Stimulated activated CD8-positive, alpha-beta memory T cell treated with anti-CD3 and anti-CD28 coated beads, Interleukin-12 subunit alpha, Interleukin-12 subunit beta, amount 100 ng/mL, for 24 hours (primary cell): ENCODE data around the gene LRPAP1.
"Not testable (repeated sequence)": the region's sequence is repeated elsewhere in the genome, so short reads cannot be mapped to it uniquely, and the experiment has no call there.

Experiments used
- DNase-seq: peaks from one replicate; pipeline ENCODE4 v3.0.0-alpha.2; 2020; ENCODE audit errors: extremely low read depth

Gene LRPAP1

DNA sequence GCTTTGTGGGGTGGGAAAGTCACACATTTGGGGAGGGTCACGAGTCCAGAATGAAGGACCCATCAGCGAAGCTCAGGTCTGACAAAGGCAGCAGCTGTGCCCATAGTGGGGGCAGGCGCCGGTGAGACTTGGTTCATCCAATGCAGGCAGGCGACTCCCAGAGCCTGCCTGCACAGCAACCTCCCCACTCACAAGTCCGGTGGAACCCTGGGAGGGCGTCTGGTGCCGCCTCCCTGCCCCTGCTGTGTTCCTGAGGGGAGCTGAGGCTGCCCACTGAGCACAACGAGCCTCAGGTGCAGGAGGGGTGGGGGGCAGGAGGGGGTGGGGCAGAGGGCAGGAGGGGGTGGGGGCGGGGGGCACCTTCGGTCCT, 13.7 kb downstream of the LRPAP1 start:
- DNase-seq, result no peak

DNA sequence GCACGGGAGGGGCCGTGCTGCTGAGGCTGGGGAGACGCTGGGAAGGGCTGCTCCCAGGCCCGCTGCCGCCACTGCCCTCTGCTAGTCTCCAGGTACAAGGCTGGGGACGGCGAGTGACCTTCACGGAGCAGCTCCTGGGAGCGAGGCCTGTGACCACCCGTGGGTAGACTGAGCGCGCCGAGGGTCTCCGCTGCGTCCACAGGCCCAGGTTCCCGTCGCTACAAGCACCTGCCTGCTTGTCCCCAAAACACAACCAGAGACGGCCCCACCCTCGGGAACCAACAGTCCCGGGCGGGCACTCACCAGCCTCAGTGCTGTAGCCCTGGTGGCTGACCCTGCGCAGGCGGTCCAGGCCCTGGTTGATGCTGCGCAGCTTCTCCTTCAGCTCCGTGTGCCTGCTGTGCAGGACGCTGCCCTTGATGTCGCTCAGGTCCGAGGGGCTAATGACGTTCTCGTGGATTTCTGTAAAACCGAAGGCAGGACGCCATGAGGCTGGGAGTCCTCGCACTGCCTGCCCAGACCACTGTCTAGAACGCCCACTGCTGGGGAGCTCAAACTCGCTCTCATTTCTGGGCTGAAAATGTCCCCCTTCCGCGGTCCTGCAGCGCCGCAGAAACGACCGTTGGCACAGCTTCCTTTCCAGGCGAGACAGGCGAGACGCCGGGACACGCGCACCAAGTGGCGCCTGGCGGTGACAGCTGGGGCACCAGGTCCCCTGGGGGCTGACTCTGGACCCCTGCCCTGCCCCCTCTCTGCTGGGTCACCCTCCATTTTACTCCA, 14.3 kb downstream of the LRPAP1 start:
- no peak for DNase-seq

DNA sequence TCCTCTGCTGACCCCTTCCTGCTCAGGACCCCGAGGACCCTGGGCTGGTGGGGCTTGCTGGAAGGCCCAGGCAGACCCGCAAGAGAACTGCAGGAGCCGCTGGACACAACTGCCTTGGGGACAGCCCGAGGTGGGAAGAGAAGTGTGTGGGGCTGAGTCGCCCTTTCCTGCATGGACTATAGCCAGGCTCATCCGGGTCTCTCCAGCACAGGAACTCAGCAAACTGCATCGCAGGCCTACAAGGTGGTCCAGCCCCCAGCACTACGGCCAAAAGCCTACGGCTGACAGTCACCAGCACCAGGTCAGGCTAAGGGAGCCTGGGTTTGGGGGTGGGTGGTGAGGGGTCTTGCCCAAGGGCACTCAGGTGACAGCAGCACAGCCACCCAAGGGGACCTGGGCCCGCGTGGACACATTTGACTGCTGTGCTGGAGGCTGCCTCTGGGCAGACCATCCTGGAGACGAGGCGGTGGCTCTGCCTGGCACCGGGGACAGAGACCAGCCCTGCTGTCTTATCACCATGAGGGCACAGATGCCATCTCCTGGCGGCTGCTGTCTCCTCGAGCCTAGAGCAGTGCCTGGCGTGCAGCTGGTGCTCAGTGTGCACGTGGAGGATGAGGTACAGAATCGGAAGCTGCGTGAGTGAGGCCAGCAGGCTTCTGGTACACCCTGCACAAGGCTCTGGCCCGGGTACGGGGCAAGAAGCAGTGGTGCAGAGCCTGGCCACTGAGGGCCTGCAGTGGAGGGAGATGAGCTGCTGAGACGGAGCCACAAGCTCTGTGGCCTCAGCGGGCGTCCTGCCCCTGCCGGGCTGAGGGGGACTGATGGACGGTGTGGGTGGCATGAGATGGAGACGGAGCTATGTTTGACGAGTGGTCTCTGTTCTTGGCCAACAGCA, 15.1 kb downstream of the LRPAP1 start:
- DNase-seq, result no peak

DNA sequence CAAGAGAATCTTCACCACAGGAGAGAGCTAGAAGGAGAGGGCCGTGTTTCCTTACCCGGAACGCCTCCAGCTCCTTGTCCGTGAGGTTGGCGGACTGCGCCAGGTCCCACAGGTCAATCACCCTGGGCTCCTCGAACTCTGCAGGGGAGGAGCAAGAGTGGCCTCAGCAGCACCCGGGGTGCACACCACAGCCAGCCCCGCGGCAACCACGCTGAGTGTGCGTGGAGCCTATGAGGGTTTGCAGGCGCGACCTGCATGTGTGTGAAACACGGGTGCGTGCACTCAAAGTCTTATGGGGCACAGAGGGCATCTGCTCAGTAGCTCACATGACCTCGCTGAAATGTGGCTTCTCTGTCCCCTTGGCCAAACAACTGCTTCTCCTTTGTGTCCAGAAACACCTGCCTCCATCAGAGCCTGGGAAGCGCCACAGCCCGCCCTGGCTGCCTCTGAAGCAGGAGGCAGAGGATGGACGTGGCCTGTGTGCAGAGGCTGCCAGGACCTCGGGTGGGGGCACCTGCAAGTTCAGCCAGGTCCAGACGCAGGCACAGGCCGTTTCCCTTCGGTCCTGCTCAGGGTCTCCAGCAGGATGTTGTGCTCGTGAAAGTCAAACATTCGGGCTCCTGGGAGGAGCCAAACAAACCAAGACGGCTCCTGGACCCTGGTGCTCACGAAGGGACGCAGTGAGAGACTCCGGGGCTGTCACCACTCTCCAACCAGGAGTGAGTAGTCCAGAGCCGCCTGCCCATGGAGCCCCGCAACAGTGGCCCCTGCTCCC, 16.0 kb downstream of the LRPAP1 start:
- DNase-seq, result no peak

DNA sequence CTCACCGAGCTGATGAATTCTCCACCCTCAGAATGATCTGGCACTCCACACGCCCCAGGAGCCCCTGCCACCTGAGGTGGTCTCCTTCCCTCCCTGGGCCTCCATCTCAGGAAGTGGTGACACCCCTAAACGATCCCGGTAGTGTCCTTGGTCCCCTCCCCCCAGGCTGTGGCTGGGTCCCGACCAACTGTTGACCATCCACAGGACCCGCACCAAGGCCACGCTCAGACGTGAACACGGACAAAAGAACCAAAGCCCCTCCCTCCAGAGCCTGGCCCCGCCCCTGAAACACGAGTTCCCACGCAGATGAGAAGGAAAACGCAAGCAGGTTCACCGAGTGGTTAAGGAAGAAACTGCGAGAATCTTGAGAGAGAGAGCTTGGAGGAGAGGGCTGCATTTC, 16.6 kb downstream of the LRPAP1 start:
- no peak for DNase-seq

DNA sequence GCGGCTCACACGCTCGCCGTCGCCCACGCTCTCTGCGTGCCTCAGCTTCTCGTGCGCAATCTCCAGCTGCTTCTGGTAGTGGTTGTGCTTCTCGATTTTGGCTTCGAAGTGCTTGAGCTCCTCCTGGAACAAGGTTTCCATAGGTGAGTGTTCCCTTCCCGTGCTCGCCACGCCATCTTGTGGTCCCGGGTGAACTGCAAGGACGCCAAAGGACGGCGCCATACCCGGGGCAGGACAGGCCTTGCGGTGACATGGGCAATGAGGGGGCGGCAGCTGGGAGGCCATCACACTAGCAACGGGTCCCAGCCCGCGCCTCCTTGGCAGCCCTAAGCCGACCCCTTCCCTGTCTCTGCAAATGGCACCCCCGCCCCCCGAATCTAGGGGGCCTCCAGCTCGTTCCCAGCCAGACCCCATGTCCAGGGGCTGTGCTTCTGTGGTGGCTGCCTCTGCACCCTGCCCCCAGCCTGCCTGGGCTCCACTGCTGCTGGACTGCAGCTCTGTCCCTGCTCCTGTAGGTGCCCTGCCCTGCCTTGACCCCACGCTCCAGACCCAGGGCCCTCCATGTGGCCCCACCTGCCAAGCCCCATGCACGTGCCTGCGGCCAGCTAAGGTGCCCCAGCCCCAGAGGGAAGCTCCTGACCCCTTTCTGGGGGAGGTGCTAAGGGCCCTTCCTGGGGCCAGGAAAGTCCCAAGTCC, 17.3 kb downstream of the LRPAP1 start:
- no peak for DNase-seq

DNA sequence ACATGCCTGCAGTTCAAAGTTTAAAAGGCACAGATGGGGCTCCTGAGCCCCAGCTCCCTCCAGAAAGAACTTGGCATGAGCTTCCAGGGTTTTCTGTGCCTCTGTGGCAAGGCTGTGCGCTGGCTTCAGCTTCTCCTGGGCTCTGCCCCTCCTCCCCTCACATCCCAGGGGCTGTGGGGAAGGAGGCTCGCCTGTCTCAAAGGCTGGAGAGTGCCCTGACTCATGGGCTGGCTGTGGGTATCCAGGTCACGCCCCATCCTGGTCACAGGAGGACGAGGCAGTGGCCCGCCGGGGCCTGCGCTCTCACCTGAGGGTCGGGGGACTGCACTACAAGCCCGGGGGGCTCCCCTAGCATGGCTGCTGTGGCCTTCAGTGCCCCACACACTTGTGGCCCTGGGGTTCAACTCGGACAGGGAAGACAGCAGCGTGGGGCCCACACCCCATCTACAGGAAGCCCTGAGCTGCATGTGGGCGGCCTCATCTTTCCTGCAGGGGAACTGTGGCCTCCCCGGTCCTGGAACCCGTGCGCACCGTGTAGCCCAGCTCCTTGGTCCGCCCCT, 17.9 kb downstream of the LRPAP1 start:
- no peak for DNase-seq

DNA sequence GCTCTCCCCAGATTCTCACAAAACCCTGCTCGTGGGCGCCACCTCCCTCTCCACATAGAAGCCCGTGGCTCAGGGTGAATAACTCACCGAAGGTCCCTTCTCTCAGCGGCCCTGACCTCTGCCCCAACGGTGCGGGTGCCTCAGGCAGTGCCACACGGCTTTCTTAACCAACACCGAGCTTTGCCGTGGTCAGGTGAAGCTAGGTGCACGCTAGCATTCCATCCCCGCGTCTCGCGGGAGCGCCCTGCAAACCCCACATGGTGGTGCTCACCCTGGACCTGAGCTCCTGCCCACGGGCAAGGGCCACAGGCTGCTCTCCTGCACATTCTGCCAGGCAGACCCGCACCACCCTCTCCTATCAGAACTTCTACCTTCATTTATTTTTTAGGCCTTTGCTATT, 18.4 kb downstream of the LRPAP1 start:
- no peak for DNase-seq

DNA sequence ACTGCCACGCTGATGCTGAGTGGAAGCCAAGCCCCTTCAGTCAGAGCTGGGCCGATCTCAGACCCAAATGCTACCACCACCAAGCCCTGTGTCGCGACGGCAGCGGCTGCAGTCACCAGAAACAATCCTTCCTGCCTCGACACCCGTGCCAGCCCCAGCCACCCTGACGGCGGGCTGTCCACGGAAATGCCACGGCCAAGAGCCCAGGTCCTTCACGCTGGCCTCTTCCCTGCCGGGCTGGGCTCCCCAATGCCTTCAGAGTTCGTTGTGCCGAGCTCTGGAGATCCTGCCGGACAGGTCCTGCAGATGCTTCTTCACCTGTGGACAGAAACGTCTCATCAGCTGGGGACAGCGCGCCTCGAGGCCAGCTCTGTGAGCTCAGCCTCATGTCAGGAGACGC, 19.5 kb downstream of the LRPAP1 start:
- DNase-seq, result no peak

DNA sequence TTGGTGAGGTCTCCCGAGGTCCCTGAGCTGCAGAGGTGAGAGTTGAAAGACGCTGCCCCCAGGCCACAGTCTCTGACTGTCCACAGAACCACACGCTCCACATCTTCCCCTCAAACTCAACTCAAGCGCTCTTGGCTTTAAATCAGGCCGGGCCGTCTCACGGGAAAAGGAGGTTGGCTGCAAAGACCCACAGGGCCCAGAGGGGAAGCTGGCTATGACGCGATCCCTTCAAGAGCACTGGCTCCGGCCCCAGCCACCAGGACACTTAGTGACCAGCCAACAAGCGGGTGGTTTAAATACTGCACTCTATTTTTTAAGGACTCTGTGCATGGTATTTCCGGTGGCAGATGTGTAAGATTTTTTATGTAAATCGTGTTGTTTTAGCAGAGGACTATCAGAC, 19.9 kb downstream of the LRPAP1 start:
- DNase-seq, result no peak

DNA sequence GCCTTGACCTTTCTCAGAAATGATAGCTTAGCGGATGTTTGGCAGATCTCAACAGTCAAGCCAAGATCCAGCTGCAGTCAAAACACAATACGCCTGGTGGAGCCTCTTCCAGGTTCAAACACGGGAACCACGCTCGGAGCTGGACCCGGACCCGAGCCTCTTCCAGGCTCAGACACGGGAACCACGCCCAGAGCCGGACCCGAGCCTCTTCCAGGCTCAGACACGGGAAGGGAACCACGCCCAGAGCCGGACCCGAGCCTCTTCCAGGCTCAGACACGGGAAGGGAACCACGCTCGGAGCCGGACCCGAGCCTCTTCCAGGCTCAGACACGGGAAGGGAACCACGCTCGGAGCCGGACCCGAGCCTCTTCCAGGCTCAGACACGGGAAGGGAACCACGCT, 20.6 kb downstream of the LRPAP1 start:
- DNase-seq, result not testable (repeated sequence)

DNA sequence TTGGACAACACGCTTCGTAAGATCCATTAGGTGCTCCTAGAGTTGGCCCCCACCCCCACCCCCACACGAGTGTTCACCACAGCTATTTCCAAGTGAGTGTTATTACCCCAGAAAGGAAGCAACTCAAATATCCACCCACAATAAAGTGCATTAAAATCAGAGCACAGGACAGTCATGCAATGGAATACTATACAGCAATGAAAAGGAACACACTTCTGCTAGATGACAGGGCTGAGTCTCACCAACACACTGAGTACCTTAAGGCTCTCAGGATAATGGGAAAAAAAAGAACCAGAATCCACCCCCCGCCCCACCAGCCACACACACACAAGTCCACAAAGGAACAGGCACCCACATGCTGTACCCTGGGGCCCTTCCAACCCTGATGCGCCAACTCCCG, 21.0 kb downstream of the LRPAP1 start:
- no peak for DNase-seq

DNA sequence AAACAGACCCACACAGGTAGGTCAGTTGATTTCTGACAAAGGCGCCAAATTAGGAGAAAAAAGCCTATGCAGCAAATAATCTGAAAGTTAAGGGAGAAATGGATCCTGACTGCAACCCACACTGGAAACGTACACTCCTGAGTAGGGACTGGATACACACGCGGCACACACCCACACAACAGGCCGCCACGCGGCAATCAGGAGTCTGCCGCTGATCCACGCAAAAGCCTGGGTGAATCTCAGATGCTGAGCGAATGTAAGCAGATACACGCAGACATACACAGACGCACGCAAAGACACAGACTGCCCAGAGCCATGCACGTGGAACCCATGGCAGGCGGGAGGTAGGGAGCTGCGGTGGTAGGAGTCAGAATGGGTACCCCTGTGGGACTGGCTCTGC, 21.7 kb downstream of the LRPAP1 start:
- no peak for DNase-seq

DNA sequence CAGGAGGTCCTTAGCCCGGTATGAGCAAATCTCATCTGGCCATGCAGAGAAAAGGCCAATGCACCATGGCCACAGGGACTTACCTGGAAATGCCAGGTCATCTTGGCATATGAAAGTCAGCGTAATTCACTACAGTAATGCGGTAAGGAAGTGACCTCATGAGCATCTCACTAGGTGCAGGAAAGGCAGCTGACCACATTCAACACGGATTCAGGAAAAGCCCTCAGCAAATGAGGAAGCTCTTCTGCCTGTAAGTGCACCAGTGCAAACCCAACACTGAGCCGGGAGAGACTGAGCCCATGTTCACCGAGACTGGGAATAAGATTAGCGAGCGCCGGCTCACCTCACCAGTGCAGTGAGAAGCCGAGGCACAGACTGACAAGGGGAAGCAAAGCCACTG, 23.7 kb downstream of the LRPAP1 start:
- DNase-seq, result no peak

DNA sequence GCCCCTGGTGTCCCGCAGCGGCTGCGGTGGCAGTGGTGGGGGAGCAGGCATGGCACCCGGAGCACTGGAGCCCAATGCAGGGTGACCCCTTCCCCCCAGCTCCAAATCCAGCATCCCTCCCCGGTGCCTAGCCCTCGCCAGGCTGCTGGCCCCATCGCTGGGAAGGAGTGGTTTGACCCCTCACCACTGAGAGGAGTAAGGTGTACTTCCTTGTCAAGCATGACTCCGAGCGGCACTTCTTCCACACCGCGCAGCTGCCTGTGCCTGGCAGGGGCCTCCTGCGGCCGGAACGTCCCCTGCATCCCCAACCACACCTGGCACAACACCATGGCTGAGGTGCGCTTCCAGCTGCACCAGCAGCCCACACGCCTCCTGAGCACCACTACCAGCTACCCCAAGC, 27.0 kb downstream of the LRPAP1 start:
- DNase-seq, result no peak

DNA sequence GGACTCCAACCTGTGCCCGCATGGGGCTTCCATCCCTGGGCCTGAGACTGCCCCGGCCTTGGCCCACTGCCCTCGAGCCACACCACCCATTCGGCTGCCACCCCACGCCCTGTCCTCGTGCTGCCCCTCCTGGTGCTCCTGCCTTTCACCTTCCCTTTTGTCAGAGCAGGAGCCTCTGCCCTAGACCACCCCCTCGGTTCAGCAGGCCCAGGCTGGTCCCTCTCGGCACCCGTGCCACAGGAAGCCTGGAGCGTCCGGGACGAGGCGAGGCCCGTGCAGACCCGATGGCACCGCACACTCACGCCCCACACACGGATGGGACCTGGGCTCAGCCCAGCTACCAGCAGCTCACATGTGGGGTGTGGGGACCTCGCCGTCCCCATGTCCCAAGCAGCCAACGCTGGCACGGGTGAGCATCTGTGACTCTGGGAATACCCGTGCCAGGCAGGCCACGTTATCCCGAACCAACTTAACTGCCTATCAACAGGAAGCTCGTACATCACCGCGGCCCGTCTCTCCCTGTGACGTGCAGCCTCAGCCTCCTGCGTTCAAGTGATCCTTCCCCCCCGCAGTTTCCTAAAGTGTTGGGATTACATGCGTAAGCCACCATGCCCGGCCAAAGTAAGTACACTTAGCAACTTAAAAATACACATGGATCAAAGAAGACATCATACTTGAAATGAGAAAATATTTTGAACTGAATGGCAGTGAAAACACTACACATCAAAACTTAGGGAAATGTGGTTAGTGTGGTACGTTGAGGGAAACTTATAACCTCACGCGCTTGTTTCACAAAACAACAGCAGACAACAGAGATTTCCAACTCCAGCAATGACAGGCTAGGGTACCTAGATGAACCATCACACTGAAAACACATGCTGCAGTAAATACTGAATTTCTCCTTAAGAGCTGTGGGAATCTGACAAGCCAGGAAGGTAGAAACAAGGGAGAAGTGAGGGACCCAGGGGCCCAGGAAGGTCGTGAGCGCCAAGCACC, 29.0 kb downstream of the LRPAP1 start:
- no peak for DNase-seq

DNA sequence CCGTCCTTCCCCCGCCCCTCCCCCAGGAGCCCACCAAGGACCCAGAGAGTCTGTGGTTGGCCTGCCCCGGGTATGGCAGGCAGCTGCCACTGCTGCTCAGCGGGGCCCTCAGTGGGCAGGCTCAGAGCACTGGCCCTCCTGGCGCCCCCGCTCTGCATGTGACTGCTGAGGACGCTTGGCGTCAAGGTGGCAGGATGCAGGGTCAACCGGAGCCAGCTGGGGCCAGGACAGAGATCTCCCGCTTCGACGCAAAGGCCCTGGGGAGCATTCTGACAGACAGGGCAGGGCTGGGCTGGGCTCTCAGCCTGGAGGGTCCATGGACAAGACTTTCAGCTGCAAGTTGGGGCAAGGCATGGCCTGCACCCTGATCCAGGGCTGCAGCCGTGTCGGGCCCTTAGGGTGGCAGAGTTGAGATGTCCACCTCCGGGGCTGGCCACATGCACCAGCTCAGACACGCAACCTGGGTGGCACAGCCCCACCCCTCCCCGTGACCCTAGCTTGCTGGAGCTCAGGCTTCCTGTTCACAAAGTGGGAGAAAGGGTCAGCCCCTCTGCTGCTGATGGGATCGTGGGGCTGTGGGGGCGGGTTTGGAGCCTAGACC, 30.3 kb downstream of the LRPAP1 start:
- no peak for DNase-seq

DNA sequence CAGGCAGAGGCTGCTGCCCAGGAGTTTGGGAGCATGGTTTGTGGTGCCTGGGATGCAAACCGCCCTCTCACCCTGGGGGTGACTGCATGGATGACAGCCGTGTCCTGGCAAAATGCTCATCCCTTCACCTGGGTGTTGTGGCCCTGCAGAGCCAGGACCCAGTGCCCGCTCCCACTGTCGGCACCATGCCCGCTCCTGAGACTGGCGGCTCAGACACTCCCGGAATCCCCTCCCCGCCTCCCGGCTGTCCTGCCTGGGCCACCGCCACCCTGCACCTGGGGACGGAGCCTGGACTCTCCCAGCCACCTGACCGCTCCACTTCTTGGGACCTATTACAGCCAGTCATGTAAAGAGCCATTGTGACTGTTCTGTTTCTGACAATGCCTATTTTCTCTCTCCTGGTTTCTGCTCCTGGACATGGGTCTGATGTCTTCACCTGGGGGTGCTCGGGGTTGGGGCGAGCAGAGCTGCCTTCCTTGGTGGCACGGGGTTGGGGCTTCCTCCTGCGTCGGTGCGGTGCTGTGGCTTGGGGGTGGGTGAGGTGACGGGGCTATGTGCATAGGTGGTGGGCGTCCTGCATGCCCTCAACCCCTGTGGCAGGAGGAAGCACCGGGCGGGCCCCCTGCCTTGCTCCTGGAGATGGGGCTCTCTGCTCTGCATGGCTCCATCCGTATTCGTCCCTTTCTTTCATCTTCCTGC, 30.9 kb downstream of the LRPAP1 start:
- no peak for DNase-seq

DNA sequence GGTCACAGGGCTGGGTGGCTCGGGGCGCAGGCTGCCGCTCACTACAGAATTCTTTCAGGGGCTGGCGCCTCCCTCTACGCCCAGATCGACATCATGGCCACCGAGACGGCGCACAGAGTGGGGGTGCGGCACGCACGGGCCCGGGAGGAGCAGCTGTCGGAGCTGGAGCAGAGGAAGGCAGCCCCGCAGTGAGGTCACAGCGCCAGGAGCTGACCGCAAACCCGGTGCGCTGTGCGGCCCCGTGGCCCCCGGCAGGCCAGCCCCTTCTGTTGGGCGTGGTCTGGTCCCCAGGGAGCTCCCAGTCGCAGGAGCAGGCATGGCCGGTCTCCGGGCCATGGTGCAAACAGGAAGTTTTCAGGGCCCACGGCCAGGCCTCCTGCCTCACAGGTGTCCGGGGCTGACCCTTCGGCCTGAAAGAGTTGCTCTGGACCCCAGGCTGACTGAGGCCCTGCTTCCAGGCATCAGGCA, 31.6 kb downstream of the LRPAP1 start:
- DNase-seq, result no peak
